Spleen (tissue), 11 donors: ENCODE data around the gene FAM171A2. TPM values are rescaled to one million over a fixed set of nuclear protein-coding genes. Genes with fewer than 3 reads are reported as not detected.

ENCODE experiments used
- DNase-seq: peaks from one replicate; pipeline ENCODE4 v3.0.0-alpha.2; 2020
- H3K27ac ChIP-seq, 8 donors: fragments of 200-600 bp; sonication (generic) in 7 of 8; 1 replicate in 4 of 8; 2 replicates in 4 of 8; pipeline versions ENCODE4 v1.5.0 to v1.8.0; 2016 to 2021; ENCODE audit warnings: inconsistent platforms in 4 of 8, mild to moderate bottlenecking in 4 of 8, moderate library complexity in 1 of 8
- H3K27me3 ChIP-seq, 7 donors: fragments of 200-600 bp; sonication (generic) in 6 of 7; replicated peaks in 1 of 7; 1 replicate in 4 of 7; 2 replicates in 3 of 7; pipeline versions ENCODE4 v1.5.0 to v1.8.0; 2016 to 2021; ENCODE audit warnings: inconsistent platforms in 3 of 7, mild to moderate bottlenecking in 1 of 7
- H3K36me3 ChIP-seq, 6 donors: fragments of 200-600 bp; sonication (generic) in 5 of 6; 1 replicate in 4 of 6; 2 replicates in 2 of 6; pipeline versions ENCODE4 v1.5.0 to v1.8.0; 2016 to 2021; ENCODE audit warnings: inconsistent platforms in 2 of 6
- H3K4me1 ChIP-seq, 6 donors: fragments of 200-600 bp; sonication (generic) in 5 of 6; 1 replicate in 3 of 6; 2 replicates in 3 of 6; pipeline versions ENCODE4 v1.5.0 to v1.8.0; 2016 to 2021; ENCODE audit warnings: inconsistent platforms in 3 of 6
- H3K4me3 ChIP-seq, 8 donors: fragments of 200-600 bp; sonication (generic) in 7 of 8; 1 replicate in 4 of 8; 2 replicates in 4 of 8; pipeline versions ENCODE4 v1.5.0 to v1.8.0; 2016 to 2021; ENCODE audit warnings: inconsistent platforms in 4 of 8, mild to moderate bottlenecking in 4 of 8, moderate library complexity in 2 of 8
- H3K9me3 ChIP-seq, 8 donors: fragments of 200-600 bp; sonication (generic) in 7 of 8; 1 replicate in 4 of 8; 2 replicates in 4 of 8; pipeline versions ENCODE4 v1.5.0 to v1.8.0; 2016 to 2021; ENCODE audit warnings: inconsistent platforms in 4 of 8
- CTCF ChIP-seq, 11 experiments: fragments of 200-600 bp in 7 of 11; fragments of 450-650 bp in 4 of 11; sonication (generic) in 4 of 11; IDR thresholded peaks in 8 of 11; conservative IDR thresholded peaks in 3 of 11; 1 replicate in 7 of 11; 2 replicates in 4 of 11; pipeline versions ENCODE4 v1.4.0 to v1.8.0; 2016 to 2021; ENCODE audit warnings: antibody characterized with exemption in 11 of 11, inconsistent platforms in 4 of 11, mild to moderate bottlenecking in 1 of 11
- POLR2A ChIP-seq, 3 donors: fragments of 450-650 bp; IDR thresholded peaks; one replicate each; pipeline ENCODE4 v1.5.1; 2017; ENCODE audit warnings: antibody characterized with exemption in 3 of 3, mild to moderate bottlenecking in 1 of 3
- POLR2AphosphoS5 ChIP-seq, 3 donors: sonication (generic); formaldehyde crosslinking; IDR thresholded peaks; one replicate each; pipeline ENCODE4 v1.5.1; 2017; ENCODE audit warnings: antibody characterized with exemption in 3 of 3
- WGBS, 5 donors: extraction: QIAGEN DNeasy Blood & Tissue Kit in 3 of 5; methylation state at CpG; one replicate each; pipeline versions ENCODE4 v1.1.5 to v1.1.7; 2013 to 2018; 5-methylcytosine and 5-hydroxymethylcytosine counted together
- intact Hi-C: fragments of 100-400 bp; cut with DNase I; formaldehyde crosslinking; loops from one replicate; pipeline ENCODE4 v1.15.0; 2023; ENCODE audit warnings: low total_unique reads
- polyA plus RNA-seq, 3 donors: library from polyadenylated mRNA; stranded (reverse); fragments of 200-250 nt; gene quantifications; one replicate each; pipeline ENCODE4 v1.2.1, GENCODE V29; 2013
- total RNA-seq, 7 donors: library from RNA; depleted of rRNA in 3 of 7; stranded (reverse); fragments of >200 nt in 3 of 7; fragmentation: NEBNext Ultra II Directional in 4 of 7; extraction: Animal tissue kit (Norgen Biotek cat#: 25700) in 4 of 7; gene quantifications; one replicate each; pipeline versions ENCODE4 v1.1.0 to v1.2.1, GENCODE V29; 2016 to 2021
- donor health status: healthy with polysubstance abuse.
- donor health status: DM: no; HTN: no; CAD: no; lungs with moderate emphysema.
- donor health status: DM: no; HTN: no; CAD: no.
- donor health status: Bipolar disorder and iron deficiency.
- donor health status: healthy.
- donor health status: DM: no; HTN: no; CAD: no.
- donor health status: DM: yes; HTN: yes; CAD: no.

The FAM171A2 gene
- total and polyA plus RNA-seq, 10 donors = 0.11 to 2.5 (median 0.67) TPM

- 93 to 98% (median 95%) methylated on average over 11 of the region's 11 CpGs for WGBS, 5 donors
- no peak for DNase-seq
- H3K36me3 ChIP-seq = peaks cover 0 to 41% (median 34%) of the 10 kb centered on the region in 6 donors
- H3K4me3 ChIP-seq = no peak overlapping the region
- no peak overlapping the region for H3K27ac ChIP-seq
- no peak for TF ChIP-seq CTCF (IDR thresholded peaks at IDR 0.05 in 8 of 11, conservative IDR thresholded peaks at IDR 0.05 in 3 of 11)
- no peak for TF ChIP-seq POLR2AphosphoS5 (IDR thresholded peaks at IDR 0.05)
- no peak for TF ChIP-seq POLR2A (IDR thresholded peaks at IDR 0.05)
- H3K9me3 ChIP-seq = no peaks in the 10 kb centered on the region
- peaks cover 15 to 64% (median 41%) of the 10 kb centered on the region in 6 donors for H3K4me1 ChIP-seq
- intact Hi-C loops = no loop called here
- peaks cover 0 to 10% (median 0%) of the 10 kb centered on the region in 7 donors for H3K27me3 ChIP-seq
These were observed 41.3 kb downstream of the FAM171A2 start for GRCh38 chr17:44322236-44322895.

GRCh38 chr17:44321246-44322120 lies 42.2 kb downstream of the FAM171A2 start:
- whole genome bisulfite sequencing, 5 donors = 89 to 95% (median 93%) methylated on average over 17 to 21 of the region's 21 CpGs
- DNase-seq = no peak
- intact Hi-C loops = no loop called here
- Histone ChIP-seq H3K27ac (no peak overlapping the region), H3K36me3 (peaks cover 0 to 41% (median 34%) of the 10 kb centered on the region in 6 donors), H3K4me3 (no peak overlapping the region), H3K27me3 (peaks cover 0 to 19% (median 7%) of the 10 kb centered on the region in 7 donors), H3K4me1 (peaks cover 12 to 58% (median 35%) of the 10 kb centered on the region in 6 donors), H3K9me3 (no peaks in the 10 kb centered on the region)
- TF ChIP-seq POLR2AphosphoS5 (IDR thresholded peaks at IDR 0.05) (peak in 1 of 3 donors; percentile 13), POLR2A (IDR thresholded peaks at IDR 0.05) (no peak), CTCF (IDR thresholded peaks at IDR 0.05 in 8 of 11, conservative IDR thresholded peaks at IDR 0.05 in 3 of 11) (no peak)

- peaks cover 7 to 58% (median 34%) of the 10 kb centered on the region in 6 donors for H3K4me1 ChIP-seq
- TF ChIP-seq POLR2A (IDR thresholded peaks at IDR 0.05) = no peak
- TF ChIP-seq POLR2AphosphoS5 (IDR thresholded peaks at IDR 0.05) = peak in 1 of 3 donors; percentile 24
- no peak for TF ChIP-seq CTCF (IDR thresholded peaks at IDR 0.05 in 8 of 11, conservative IDR thresholded peaks at IDR 0.05 in 3 of 11)
- 81 to 92% (median 91%) methylated on average over 16 to 18 of the region's 18 CpGs for WGBS, 5 donors
- no peak for DNase-seq
- intact Hi-C loops = no loop called here
- peaks cover 0 to 33% (median 19%) of the 10 kb centered on the region in 7 donors for H3K27me3 ChIP-seq
- H3K36me3 ChIP-seq = peaks cover 0 to 41% (median 34%) of the 10 kb centered on the region in 6 donors
- no peak overlapping the region for H3K4me3 ChIP-seq
- no peaks in the 10 kb centered on the region for H3K9me3 ChIP-seq
- H3K27ac ChIP-seq = no peak overlapping the region
These were observed 43.6 kb downstream of the FAM171A2 start for GRCh38 chr17:44320066-44320465.
